Activated naive CD4-positive, alpha-beta T cell treated with anti-CD3 and anti-CD28 coated beads, Interleukin-2, amount 10 ng/mL, durations not matched to agents 7 days and 5 days (primary cell): ENCODE results near the gene CD151.

Experiments
- CTCF ChIA-PET: fragments of 350-600 bp; sonication (Branson Sonifier 250); formaldehyde crosslinking; loops from one replicate; lab custom pipeline; 2021; ENCODE audit warnings: antibody characterized with exemption; lab: Charles Lee
- DNase-seq: peaks from one replicate; pipeline ENCODE4 v3.0.0-alpha.2; 2020
- H3K27ac Mint-ChIP-seq: one replicate; pipeline ENCODE4 v1.8.0; 2021; ENCODE audit warnings: mild to moderate bottlenecking, moderate library complexity, mixed read lengths
- H3K27me3 Mint-ChIP-seq: one replicate; pipeline ENCODE4 v1.8.0; 2021; ENCODE audit warnings: mild to moderate bottlenecking, mixed read lengths
- H3K36me3 Mint-ChIP-seq: one replicate; pipeline ENCODE4 v1.8.0; 2021; ENCODE audit warnings: mixed read lengths
- H3K4me1 Mint-ChIP-seq: one replicate; pipeline ENCODE4 v1.8.0; 2021; ENCODE audit warnings: mixed read lengths
- H3K4me3 Mint-ChIP-seq: one replicate; pipeline ENCODE4 v1.8.0; 2021; ENCODE audit warnings: mild to moderate bottlenecking, moderate library complexity, mixed read lengths
- H3K9me3 Mint-ChIP-seq: one replicate; pipeline ENCODE4 v1.8.0; 2021; ENCODE audit warnings: mixed read lengths

Gene CD151

DNA sequence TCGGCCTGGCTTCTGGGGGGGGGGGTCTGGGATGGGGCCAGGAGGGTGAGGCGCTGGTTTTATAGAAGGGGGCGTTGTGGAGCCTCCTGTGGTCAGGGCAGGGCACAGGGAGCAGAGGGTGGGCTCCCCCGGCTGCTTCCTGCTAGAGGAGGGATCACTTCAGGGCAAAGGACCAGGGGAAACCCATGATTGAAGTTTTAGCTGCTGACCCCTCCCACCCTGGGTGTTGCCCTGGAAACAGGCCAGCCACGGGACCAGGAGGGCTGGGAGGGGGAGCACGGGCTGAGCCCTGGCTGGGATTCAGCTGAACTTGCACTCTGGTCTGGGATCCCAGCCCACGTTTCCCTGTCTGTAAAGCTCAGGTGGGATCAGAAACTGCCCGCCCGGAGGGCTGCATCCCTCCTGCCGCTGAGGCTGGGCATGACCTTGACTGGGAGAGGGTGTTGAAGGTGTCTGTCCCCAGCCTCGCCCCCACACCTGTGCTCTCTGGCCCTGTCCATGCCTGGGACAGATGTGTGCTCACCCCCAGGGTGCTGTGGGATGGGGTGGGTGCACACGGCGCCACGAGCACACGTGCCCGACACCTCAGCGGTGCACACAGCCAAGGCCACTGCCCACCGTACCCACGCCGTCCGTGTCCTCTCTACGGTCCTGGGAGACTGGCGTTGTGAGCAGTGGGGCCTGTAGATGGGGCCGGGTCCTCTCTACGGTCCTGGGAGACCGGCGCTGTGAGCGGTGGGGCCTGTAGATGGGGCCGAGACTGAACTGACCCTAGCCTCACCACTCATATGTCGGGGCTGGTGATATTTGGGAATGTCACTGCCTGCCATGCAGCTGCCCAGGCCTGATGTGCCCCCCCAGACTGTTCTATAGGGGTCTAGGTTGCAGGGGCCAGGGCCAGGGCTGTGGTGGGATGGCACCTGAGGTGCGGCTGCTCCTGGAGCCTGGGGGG, 12.2 kb downstream of the CD151 start:
- peaks cover 2% of the 10 kb centered on the region for H3K36me3 Mint-ChIP-seq
- peaks cover 36% of the 10 kb centered on the region for H3K4me1 Mint-ChIP-seq
- peaks cover 55% of the 10 kb centered on the region for H3K27me3 Mint-ChIP-seq
- CTCF ChIA-PET = no interaction called here
- H3K4me3 Mint-ChIP-seq = no peak overlapping the region
- peak; percentile 53 for DNase-seq
- no peak overlapping the region for H3K27ac Mint-ChIP-seq
- H3K9me3 Mint-ChIP-seq = no peaks in the 10 kb centered on the region

DNA sequence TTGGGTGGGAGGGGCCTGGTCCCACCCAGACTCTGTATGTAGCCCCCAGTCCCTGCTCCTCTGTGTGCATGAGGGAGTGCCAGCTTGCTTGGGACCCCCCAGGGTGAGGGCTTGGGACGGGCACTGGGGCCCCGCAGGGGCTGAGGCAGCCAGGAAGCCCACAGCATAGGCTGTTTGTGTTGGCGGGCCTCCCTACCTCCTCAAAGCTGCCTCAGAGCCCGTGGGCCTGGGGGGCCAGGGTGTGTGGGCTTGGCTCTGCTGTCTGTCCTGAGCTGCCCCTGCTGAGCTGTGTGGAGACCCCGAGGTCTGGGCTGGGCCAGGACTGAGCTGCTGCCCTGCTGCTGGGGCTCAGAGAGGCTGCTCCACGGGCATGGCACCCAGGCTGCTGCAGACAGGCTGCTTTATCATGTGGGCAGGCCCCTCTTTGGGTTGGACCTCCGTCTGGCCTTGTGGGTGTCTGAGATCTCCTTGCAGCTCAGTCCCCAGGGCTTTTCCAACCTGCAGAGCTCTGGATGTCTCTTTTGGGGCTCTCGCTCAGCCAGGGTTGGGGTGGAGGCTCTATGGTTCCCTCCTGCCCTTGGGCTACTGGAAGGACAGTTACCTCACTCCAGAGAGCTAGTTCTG, 13.2 kb downstream of the CD151 start:
- H3K27ac Mint-ChIP-seq = no peak overlapping the region

DNA sequence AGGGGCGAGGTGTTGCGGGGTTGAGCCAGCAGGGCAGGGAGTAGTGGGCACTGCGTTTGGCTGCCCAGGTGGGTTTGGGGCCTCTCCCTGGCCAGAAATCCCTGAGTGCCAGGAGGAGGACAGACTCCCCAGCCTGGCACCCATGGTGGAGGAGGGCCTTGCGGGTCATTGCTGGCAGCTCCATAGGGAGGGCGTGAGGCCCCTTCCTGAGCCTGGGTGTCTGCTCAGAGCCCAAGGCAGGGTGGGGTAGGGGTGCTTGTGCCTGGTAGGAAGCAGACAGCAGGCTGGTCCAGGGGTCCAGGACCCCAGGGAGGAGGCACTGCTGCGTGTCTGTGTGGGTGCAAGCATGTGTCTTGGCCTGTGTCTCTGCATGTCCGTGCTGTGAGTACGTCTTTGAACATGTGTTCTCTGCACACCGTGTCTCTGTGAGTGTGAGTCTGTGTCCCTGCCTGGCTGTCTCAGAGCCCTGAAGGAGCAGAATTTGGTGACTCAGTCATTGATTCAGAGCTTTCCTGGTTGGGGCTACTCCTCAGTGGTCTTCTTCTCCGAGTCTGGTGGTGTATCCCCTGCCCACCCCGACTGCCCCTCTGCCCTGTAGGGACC, 13.8 kb downstream of the CD151 start:
- no peak for DNase-seq
- Mint-ChIP-seq H3K4me3 (no peak overlapping the region), H3K36me3 (no peaks in the 10 kb centered on the region), H3K27me3 (peaks cover 71% of the 10 kb centered on the region), H3K4me1 (peaks cover 21% of the 10 kb centered on the region), H3K9me3 (no peaks in the 10 kb centered on the region), H3K27ac (no peak overlapping the region)
- CTCF ChIA-PET = interaction anchor here (3.5 kb wide), 1 partner anchor 204 kb away, joined by 39 read pairs; no protein-coding TSS in a partner anchor

More for the DNA sequence above, 13.2 kb downstream of the CD151 start:
- H3K36me3 Mint-ChIP-seq = no peaks in the 10 kb centered on the region
- peaks cover 26% of the 10 kb centered on the region for H3K4me1 Mint-ChIP-seq
- CTCF ChIA-PET = no interaction called here
- H3K9me3 Mint-ChIP-seq = no peaks in the 10 kb centered on the region
- H3K4me3 Mint-ChIP-seq = no peak overlapping the region
- no peak for DNase-seq
- H3K27me3 Mint-ChIP-seq = peaks cover 65% of the 10 kb centered on the region

DNA sequence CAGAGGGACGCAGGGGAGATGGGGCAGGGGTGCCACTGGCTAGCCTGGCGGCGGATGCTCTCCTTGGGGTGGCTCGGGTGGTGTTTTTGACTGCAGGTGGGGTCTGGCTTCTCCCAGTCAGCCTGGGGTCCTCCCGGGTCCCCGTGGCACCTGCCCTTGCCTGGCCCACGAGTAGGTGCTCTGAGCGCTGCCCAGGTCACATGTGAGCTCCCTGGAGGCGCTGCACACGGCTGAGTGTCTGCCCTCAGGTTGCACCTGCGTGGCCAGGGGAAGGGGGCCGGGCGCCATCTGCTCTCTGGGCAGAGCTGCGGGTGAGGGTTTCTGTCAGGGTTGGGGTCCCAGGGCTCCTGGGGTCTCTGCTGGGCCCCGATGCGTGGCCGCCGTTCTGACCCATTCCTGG, 15.1 kb downstream of the CD151 start:
- Mint-ChIP-seq H3K27ac (no peak overlapping the region), H3K4me3 (no peak overlapping the region), H3K9me3 (no peaks in the 10 kb centered on the region), H3K4me1 (peaks cover 21% of the 10 kb centered on the region), H3K36me3 (no peaks in the 10 kb centered on the region), H3K27me3 (peaks cover 76% of the 10 kb centered on the region)
- no peak for DNase-seq
- CTCF ChIA-PET = interaction anchor here (0.7 to 3.5 kb wide), 7 partner anchors 17 to 206 kb away, joined by 3 to 39 read pairs (median 5); partner anchors contain the start of gene CHID1

DNA sequence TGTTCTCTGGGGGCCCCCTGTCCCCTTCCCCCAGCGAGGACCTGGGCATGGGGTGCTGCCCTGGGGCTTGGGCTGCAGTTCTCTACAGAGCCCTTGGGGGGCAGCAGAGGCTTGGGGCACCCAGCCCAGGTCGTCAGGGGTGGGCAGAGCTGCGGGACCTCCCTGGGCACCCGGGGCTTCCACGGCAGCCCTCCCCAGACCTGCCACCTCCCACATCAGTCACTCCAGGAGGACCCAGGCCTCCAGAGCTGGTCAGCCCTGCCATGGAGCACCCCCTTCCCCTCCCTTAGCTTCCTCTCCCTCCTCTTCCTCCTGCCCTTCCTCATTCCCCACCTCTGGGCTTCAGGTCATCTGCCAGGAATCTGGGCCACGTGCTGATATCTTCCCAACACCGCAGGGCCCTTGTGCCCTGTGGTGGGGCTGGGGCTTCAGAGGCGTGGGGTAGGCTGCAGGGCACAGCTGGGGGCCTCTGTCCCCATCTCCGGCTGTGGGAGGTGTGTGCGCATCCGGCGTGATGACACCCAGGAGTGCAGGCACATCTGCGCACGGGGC, 15.7 kb downstream of the CD151 start:
- peak; percentile 78 for DNase-seq
- peaks cover 72% of the 10 kb centered on the region for H3K27me3 Mint-ChIP-seq
- no peaks in the 10 kb centered on the region for H3K36me3 Mint-ChIP-seq
- CTCF ChIA-PET = interaction anchor here (0.7 to 3.5 kb wide), 6 partner anchors 17 to 203 kb away, joined by 3 to 39 read pairs (median 4); partner anchors contain the start of gene CHID1
- no peaks in the 10 kb centered on the region for H3K9me3 Mint-ChIP-seq
- peaks cover 19% of the 10 kb centered on the region for H3K4me1 Mint-ChIP-seq
- peak overlapping the region; percentile 40 for H3K4me3 Mint-ChIP-seq
- no peak overlapping the region for H3K27ac Mint-ChIP-seq

DNA sequence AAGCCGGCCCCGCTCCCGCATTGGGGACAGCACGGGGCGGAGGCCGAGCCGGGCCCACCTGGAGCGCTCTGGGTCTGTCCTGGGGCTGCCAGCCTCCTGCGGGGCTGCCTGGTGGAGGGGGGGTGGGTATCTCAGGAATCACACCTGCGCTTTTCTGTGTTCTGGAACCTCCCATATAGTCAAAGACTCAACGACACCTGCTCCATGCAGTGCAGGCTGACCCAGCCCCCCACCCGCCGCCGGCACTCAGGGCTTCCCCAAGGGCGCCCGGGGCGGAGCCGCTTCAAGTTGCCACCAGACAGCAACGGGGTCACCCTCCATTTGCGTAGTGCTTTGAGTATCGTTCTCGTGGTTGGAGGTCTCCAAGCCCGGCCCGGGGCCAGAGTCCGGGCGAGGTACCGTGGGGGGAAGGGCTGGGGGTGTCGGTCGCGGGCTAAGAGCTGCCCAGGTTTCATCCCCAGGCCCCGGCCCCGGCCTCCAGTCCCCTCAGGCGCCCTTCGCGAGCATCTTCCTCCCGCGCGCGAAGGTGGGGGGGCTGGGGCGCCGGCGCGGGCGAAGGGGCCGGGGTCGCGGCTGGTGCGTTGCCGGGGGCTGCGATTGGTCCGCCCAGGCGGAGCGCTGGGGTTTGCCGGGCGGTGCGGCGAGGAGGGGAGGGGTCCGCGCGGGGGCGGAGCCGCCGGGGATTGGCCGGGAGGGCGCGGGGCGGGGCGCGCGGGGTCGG, 16.5 kb downstream of the CD151 start:
- Mint-ChIP-seq H3K4me3 (peak overlapping the region; percentile 71), H3K27me3 (peaks cover 64% of the 10 kb centered on the region), H3K36me3 (no peaks in the 10 kb centered on the region), H3K9me3 (no peaks in the 10 kb centered on the region), H3K27ac (no peak overlapping the region), H3K4me1 (peaks cover 12% of the 10 kb centered on the region)
- peak; percentile 64 for DNase-seq
- CTCF ChIA-PET = interaction anchor here (0.7 to 3.5 kb wide), 4 partner anchors 43 to 202 kb away, joined by 3 to 39 read pairs (median 6); partner anchors contain the start of gene CHID1

DNA sequence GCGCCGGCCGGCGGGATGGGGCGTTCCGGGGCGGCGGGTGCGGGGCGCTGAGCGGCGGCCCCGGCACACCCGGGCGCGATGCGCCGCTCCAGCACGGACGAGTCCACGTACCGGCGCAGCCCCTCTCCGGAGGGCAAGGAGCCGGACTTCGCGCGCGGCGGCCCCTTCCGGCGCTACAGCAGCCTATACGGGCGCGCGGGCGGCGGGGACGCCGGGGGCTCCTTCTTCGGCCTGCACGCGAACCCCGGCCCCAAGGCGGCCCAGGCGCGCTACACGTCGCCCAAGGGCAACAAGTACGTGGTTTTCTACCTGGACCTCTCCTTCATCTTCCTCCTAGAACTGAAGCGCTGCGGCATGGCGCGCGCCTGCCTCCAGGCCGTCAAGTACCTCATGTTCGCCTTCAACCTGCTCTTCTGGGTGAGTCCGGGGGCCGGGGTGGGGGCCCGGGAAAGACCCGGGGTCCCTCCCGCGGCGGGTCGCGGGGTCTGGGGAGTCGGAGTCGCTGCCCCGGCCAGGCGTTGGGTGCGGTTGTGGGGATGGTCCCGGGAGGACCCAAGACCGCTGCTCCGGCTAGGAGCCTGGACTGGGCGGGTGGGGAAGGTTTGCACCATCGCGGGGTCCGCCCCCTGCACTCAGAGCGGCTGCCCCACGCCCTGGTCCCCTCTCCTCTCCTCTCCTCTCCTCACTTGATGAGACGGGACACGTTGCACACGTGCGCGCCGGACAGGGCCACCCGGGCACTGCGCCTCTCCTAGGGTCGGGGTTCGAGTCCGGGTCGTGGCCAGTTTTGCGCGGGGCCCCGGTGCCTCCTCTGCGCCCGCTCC, 17.4 kb downstream of the CD151 start:
- Mint-ChIP-seq H3K27me3 (peaks cover 56% of the 10 kb centered on the region), H3K36me3 (no peaks in the 10 kb centered on the region), H3K4me3 (peak overlapping the region; percentile 51), H3K9me3 (no peaks in the 10 kb centered on the region), H3K27ac (no peak overlapping the region), H3K4me1 (peaks cover 5% of the 10 kb centered on the region)
- CTCF ChIA-PET = interaction anchor here (3.5 kb wide), 1 partner anchor 201 kb away, joined by 39 read pairs; no protein-coding TSS in a partner anchor
- DNase-seq = no peak

DNA sequence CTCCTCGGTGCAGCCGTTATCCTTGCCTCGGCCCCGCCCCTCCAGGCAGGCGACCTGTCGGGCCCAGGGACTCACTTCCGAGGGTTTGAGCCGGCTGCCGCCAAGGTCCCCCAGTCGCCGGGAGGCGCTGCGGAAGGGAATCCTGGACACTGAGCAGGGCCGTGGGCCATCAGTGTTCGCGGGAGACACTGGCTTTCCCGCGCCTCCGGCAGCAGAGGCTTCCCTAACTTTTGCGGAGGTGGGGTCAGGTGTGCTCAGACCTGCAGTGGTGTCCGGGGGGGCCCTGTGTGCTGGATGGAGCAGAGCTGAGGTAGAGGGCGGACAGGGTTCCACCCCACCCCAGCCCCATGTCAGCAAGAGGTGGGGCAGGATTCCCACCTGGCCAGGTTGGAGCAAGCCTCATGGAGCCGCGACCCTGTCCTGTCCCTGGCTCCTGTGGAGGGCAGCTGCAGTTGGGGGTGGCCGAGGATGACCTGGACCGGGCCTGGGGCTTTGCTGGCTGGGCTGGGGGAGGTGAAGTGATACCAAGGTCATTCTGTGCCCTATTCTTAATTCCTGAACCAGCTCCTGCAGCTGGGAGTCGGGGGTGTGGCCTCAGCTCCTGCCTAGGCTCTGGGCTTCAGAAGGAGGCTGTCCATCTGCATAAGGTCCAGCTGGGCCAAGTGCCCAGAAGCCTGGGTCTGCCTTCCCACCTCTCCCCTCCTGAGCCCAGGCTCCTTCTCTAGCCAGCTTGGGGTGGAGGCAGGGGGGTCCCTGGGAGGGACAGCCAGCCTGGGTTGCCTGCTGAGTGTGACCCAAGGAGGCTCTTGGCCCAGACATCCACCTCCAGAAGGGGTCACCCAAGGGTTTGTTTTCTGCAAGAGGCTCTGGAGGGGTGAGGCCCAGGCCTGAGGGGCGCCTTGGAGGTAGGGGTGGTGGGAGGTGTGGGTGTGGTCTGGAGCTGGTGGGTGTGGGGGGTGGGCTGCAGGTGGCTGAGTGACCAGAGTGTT, 18.3 kb downstream of the CD151 start:
- CTCF ChIA-PET = interaction anchor here (0.6 to 1.5 kb wide), 3 partner anchors 35 to 201 kb away, joined by 3 to 6 read pairs (median 3); no protein-coding TSS in a partner anchor
- Mint-ChIP-seq H3K36me3 (no peaks in the 10 kb centered on the region), H3K4me1 (peaks cover 5% of the 10 kb centered on the region), H3K27ac (no peak overlapping the region), H3K4me3 (no peak overlapping the region), H3K9me3 (no peaks in the 10 kb centered on the region), H3K27me3 (peaks cover 53% of the 10 kb centered on the region)
- DNase-seq = peak; percentile 42

DNA sequence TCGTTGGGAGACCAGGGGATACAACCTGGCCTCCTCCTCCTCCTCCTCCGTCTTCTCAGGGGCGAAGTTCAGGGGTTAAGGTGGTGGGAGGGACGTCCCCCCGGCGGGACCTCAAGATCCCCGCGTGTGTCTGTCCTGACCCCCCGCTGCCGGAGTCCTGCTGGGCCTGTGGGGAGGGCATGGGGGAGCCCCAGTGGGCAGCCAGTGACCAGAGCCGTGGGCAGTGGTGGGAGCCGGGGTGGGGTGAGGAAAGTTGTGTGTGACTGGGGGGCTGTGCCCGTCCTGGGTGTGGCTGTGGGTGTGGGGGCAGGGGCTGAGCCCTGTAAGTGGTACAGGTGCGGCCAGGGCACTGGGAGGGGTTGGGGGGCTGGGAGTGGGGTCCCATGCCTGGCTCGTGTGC, 20.0 kb downstream of the CD151 start:
- DNase-seq = no peak
- H3K4me1 Mint-ChIP-seq = peaks cover 5% of the 10 kb centered on the region
- H3K9me3 Mint-ChIP-seq = no peaks in the 10 kb centered on the region
- H3K27ac Mint-ChIP-seq = no peak overlapping the region
- peaks cover 40% of the 10 kb centered on the region for H3K27me3 Mint-ChIP-seq
- CTCF ChIA-PET = no interaction called here
- no peak overlapping the region for H3K4me3 Mint-ChIP-seq
- H3K36me3 Mint-ChIP-seq = no peaks in the 10 kb centered on the region

DNA sequence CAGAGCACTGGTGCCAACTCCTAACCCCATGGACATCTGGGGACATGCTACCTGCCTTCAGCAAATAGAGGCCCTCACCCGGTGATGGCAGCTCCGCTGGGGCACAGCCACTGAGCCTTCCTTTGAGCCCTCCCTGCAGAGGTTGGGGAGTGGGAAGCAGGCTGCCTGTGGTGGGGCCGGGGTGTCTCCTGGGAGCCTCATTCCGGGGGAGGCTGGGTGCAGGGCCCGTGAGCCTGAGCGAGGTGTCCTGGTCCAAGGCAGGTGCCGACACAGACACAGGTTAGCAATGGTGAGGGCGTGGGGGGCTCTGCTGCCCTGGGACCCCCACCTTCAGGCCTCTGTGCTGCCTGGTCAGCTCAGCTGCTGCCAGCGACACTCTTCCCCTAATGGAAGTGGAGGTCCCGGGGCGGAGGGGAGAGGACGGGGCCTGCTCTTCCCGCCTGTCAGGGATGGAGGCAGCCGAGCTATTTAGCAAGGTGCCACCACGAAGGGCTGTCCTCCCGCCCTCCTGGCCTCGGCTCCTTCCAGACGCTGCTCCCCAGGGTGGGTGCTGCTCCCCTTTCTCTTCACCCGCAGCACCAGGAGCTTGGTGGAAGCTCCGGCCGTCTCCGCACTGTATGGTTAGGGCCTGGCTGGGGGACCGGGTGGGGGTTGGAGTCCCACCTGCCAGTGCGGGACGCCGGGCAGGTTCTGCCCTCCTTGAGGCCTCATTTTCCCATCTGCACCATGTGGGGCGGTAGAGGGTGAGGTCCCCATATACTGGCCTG, 21.1 kb downstream of the CD151 start:
- Mint-ChIP-seq H3K4me3 (no peak overlapping the region), H3K27ac (no peak overlapping the region), H3K36me3 (no peaks in the 10 kb centered on the region), H3K9me3 (no peaks in the 10 kb centered on the region), H3K4me1 (no peaks in the 10 kb centered on the region), H3K27me3 (peaks cover 29% of the 10 kb centered on the region)
- DNase-seq = no peak
- CTCF ChIA-PET = no interaction called here

DNA sequence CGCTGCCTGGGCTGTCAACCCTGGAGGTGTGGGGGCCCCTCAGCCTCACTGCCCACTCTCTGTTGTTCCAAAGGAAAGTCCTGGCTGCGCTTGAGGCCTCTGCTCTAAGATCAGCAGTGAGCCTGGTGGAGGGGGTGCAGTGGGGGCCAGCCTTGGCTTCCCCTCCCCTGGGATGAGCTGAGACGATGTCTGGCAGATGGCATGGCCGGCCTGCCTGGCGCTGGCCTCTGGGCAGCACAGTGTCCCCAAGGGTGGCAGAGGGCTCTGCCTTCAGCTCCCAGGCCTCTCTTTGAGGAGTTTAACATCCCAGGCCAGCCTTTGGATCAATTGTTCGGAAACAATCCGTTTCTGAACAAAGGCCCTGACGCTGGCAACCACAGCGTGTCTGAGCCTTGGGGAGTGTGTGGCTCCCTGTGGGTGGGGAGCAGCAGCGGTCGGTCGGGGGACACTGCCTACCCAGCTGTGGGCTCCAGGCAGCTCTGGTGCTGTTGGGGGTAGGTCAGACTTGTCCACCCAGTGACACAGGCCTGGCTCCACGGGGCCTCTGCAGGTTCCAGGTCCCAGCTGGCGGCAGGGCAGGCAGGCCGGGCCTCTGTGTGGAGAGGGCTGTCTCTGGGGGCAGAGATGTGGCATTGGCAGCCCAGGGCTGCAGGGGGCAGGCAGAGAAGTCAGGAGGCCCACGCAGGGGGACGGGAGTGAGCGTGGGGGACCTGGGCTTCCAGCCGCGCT, 22.0 kb downstream of the CD151 start:
- Mint-ChIP-seq H3K4me1 (no peaks in the 10 kb centered on the region), H3K4me3 (no peak overlapping the region), H3K9me3 (no peaks in the 10 kb centered on the region), H3K36me3 (no peaks in the 10 kb centered on the region), H3K27me3 (peaks cover 22% of the 10 kb centered on the region), H3K27ac (no peak overlapping the region)
- DNase-seq = no peak
- CTCF ChIA-PET = interaction anchor here (0.7 kb wide), 1 partner anchor 196 kb away, joined by 3 read pairs; no protein-coding TSS in a partner anchor
